Measurements from ENCODE around the gene PRR22. TPM values are rescaled to one million over a fixed set of nuclear protein-coding genes. Genes with fewer than 3 reads are reported as not detected.

The PRR22 gene
- total RNA-seq, 1 experiment from 2014 or later, result 8.1 TPM

- no peaks in the 10 kb centered on the region for H3K4me1 Mint-ChIP-seq
- Histone ChIP-seq H2BK120ac (ENCODE audit: low read depth, low read length, poor library complexity, severe bottlenecking) (no peak overlapping the region), H3K79me2 (ENCODE audit: insufficient read depth, low read length) (no peaks in the 10 kb centered on the region), H3K14ac (ENCODE audit: insufficient read depth, low read length) (no peak overlapping the region), H4K20me1 (ENCODE audit: control insufficient read depth, insufficient read depth, insufficient read length) (no peaks in the 10 kb centered on the region), H2BK15ac (ENCODE audit: low read depth, low read length) (no peak overlapping the region), H3K9ac (ENCODE audit: extremely low read depth, insufficient read length, low read length) (no peak overlapping the region), H4K91ac (ENCODE audit: insufficient read length, low read depth, low read length) (no peak overlapping the region), H2BK5ac (ENCODE audit: insufficient read length, low read length) (no peak overlapping the region), H4K8ac (replicated peaks; ENCODE audit: insufficient read length, low read depth, low read length) (no peak overlapping the region), H3K9me3 (ENCODE audit: control insufficient read depth, low read depth, low read length) (no peaks in the 10 kb centered on the region), H3K4me2 (ENCODE audit: insufficient read depth, insufficient read length, low read length) (no peak overlapping the region), H3K23me2 (ENCODE audit: insufficient read length, low read depth, low read length, poor library complexity, severe bottlenecking) (no peaks in the 10 kb centered on the region), H3K4ac (ENCODE audit: low read depth, low read length) (no peak overlapping the region), H3K4me1 (ENCODE audit: insufficient read depth, low read length) (no peaks in the 10 kb centered on the region), H2BK20ac (ENCODE audit: low read depth, low read length, poor library complexity, severe bottlenecking) (no peak overlapping the region), H2AK5ac (ENCODE audit: insufficient read length, low read length) (no peak overlapping the region), H2BK12ac (ENCODE audit: insufficient read length, low read depth, low read length) (no peak overlapping the region), H3T11ph (ENCODE audit: low read length) (no peak overlapping the region), H3K23ac (ENCODE audit: insufficient read length, low read depth, low read length) (no peak overlapping the region), H3K79me1 (ENCODE audit: insufficient read depth, low read depth, low read length, poor library complexity, severe bottlenecking) (no peaks in the 10 kb centered on the region), H3K18ac (ENCODE audit: insufficient read length, low read depth, low read length) (no peak overlapping the region), H2AFZ (ENCODE audit: low read length) (no peak overlapping the region), H3K27ac (ENCODE audit: insufficient read length, low read depth, low read length) (no peak overlapping the region), H4K5ac (ENCODE audit: insufficient read length, low read depth, low read length) (no peak overlapping the region), H3K56ac (ENCODE audit: insufficient read length, low read depth, low read length) (no peak overlapping the region), H3K27me3 (ENCODE audit: insufficient read depth, low read length) (no peaks in the 10 kb centered on the region)
- H3K9me3 Mint-ChIP-seq, result no peaks in the 10 kb centered on the region
- peaks cover 3% of the 10 kb centered on the region for H3K27me3 Mint-ChIP-seq (ENCODE audit: low read depth)
- TF ChIP-seq CTCF (conservative IDR thresholded peaks at IDR 0.05), result no peak
- H3K36me3 Mint-ChIP-seq (ENCODE audit: insufficient read depth in 1 of 3, low read depth in 3 of 3), result no peaks in the 10 kb centered on the region
- H3K27ac Mint-ChIP-seq, result peak overlapping the region in 1 of 3 experiments; percentile 42; a peak in 2 of 7 replicates
- no CpG with 5 or more reads among the region's 10 CpGs for WGBS (ENCODE audit: extremely low coverage, insufficient read length, low lambda C conversion rate)
- no peak overlapping the region for H3K4me3 Mint-ChIP-seq
- no peak for DNase-seq
Observed at GRCh38 chr19:5767949-5768348, 16.6 kb downstream of the PRR22 start.

Data from H9 (cell line).